Kasumi-1 (cell line): ENCODE data around the gene MCRIP1.

Experiments
- DNase-seq, 2 experiments: peaks; one replicate each; lab custom pipeline; 2025; lab: John Stamatoyannopoulos, UW

MCRIP1 gene

GRCh38 chr17:81833160-81833920 lies at the start of gene MCRIP1:
Gene MCRIP1 (minus strand): TSS chr17:81833291. CDS start chr17:81824506, 8,785 bp downstream.
- DNase-seq, result peak; percentile 88 to 89

GRCh38 chr17:81879121-81879520 lies 46.0 kb upstream of the MCRIP1 start:
- no peak for DNase-seq

GRCh38 chr17:81878294-81878693 lies 45.2 kb upstream of the MCRIP1 start:
- no peak for DNase-seq

- no peak for DNase-seq
Measured at GRCh38 chr17:81877569-81877968, 44.5 kb upstream of the MCRIP1 start.

- peak; percentile 65 to 88 for DNase-seq
Measured at GRCh38 chr17:81871387-81872230, 38.5 kb upstream of the MCRIP1 start.

- DNase-seq, result peak in 1 of 2 experiments; percentile 87
Measured at GRCh38 chr17:81870981-81871386, 37.9 kb upstream of the MCRIP1 start, which contains the start of gene ARHGDIA. Gene ARHGDIA (minus strand): TSS chr17:81871337. CDS start chr17:81869930, 1,407 bp downstream.

GRCh38 chr17:81870131-81870980 lies 37.3 kb upstream of the MCRIP1 start:
- peak; percentile 32 to 47 for DNase-seq

GRCh38 chr17:81869221-81870130 lies 36.4 kb upstream of the MCRIP1 start:
- peak; percentile 33 to 36 for DNase-seq

- no peak for DNase-seq
Measured at GRCh38 chr17:81868674-81869220, 35.7 kb upstream of the MCRIP1 start.

GRCh38 chr17:81867991-81868673 lies 35.0 kb upstream of the MCRIP1 start:
- no peak for DNase-seq

GRCh38 chr17:81867170-81867990 lies 34.3 kb upstream of the MCRIP1 start:
- peak; percentile 76 to 92 for DNase-seq

GRCh38 chr17:81866440-81867169 lies 33.5 kb upstream of the MCRIP1 start:
- DNase-seq, result no peak

- no peak for DNase-seq
Measured at GRCh38 chr17:81865733-81866439, 32.8 kb upstream of the MCRIP1 start.

- DNase-seq, result no peak
Measured at GRCh38 chr17:81865358-81865732, 32.3 kb upstream of the MCRIP1 start.

GRCh38 chr17:81863833-81864768 lies 31.0 kb upstream of the MCRIP1 start:
- no peak for DNase-seq

- DNase-seq, result peak in 1 of 2 experiments; percentile 47
Measured at GRCh38 chr17:81863123-81863675, 30.1 kb upstream of the MCRIP1 start.
